H9 (cell line): Measurements from ENCODE around the gene VSX1. TPM values are rescaled to one million over a fixed set of nuclear protein-coding genes. Genes with fewer than 3 reads are reported as not detected.

ENCODE experiments used
- DNase-seq: peaks from one replicate; pipeline ENCODE4 v3.0.0-alpha.2; 2017
- H2AFZ ChIP-seq: one replicate; pipeline ENCODE4 v1.6.1; 2013; ENCODE audit warnings: mild to moderate bottlenecking, low read length, control low read depth, moderate library complexity
- H2AK5ac ChIP-seq: 2 replicates; pipeline ENCODE4 v1.6.1; 2013; ENCODE audit warnings: low read length, control low read depth, mixed read lengths; ENCODE audit not compliant: insufficient read length
- H2BK120ac ChIP-seq: one replicate; pipeline ENCODE4 v1.6.1; 2013; ENCODE audit warnings: low read depth, mild to moderate bottlenecking, low read length, control low read depth, inconsistent platforms; ENCODE audit not compliant: poor library complexity, severe bottlenecking
- H2BK12ac ChIP-seq: 2 replicates; pipeline ENCODE4 v1.6.1; 2013; ENCODE audit warnings: low read length, control low read depth, mixed read lengths, low read depth; ENCODE audit not compliant: insufficient read length
- H2BK15ac ChIP-seq: 2 replicates; pipeline ENCODE4 v1.6.1; 2013; ENCODE audit warnings: low read depth, low read length, control low read depth
- H2BK20ac ChIP-seq: one replicate; pipeline ENCODE4 v1.6.1; 2013; ENCODE audit warnings: low read depth, mild to moderate bottlenecking, low read length, control low read depth, inconsistent platforms; ENCODE audit not compliant: poor library complexity, severe bottlenecking
- H2BK5ac ChIP-seq: 2 replicates; pipeline ENCODE4 v1.6.1; 2013; ENCODE audit warnings: low read length, control low read depth, mixed read lengths; ENCODE audit not compliant: insufficient read length
- H3K14ac ChIP-seq: 2 replicates; pipeline ENCODE4 v1.6.1; 2013; ENCODE audit warnings: low read length, control low read depth; ENCODE audit not compliant: insufficient read depth
- H3K18ac ChIP-seq: 2 replicates; pipeline ENCODE4 v1.6.1; 2013; ENCODE audit warnings: low read depth, mild to moderate bottlenecking, mixed read lengths, low read length, control low read depth; ENCODE audit not compliant: insufficient read length
- H3K23ac ChIP-seq: 2 replicates; pipeline ENCODE4 v1.6.1; 2013; ENCODE audit warnings: low read length, control low read depth, mixed read lengths, low read depth; ENCODE audit not compliant: insufficient read length
- H3K23me2 ChIP-seq: 2 replicates; pipeline ENCODE4 v1.6.1; 2013; ENCODE audit warnings: low read depth, mild to moderate bottlenecking, mixed read lengths, low read length, control low read depth; ENCODE audit not compliant: insufficient read length, poor library complexity, severe bottlenecking
- H3K27ac ChIP-seq: 2 replicates; pipeline ENCODE4 v1.5.1; 2013; ENCODE audit warnings: low read length, control low read depth, mixed read lengths, low read depth; ENCODE audit not compliant: insufficient read length
- H3K27me3 ChIP-seq: 2 replicates; pipeline ENCODE4 v1.6.1; 2013; ENCODE audit warnings: low read length, control low read depth, inconsistent platforms; ENCODE audit not compliant: insufficient read depth
- H3K4ac ChIP-seq: 2 replicates; pipeline ENCODE4 v1.6.1; 2013; ENCODE audit warnings: low read depth, mild to moderate bottlenecking, control low read depth, inconsistent platforms, low read length, moderate library complexity
- H3K4me1 ChIP-seq: 2 replicates; pipeline ENCODE4 v1.6.1; 2013; ENCODE audit warnings: low read length, control low read depth, inconsistent platforms; ENCODE audit not compliant: insufficient read depth
- H3K4me2 ChIP-seq: 2 replicates; pipeline ENCODE4 v1.6.1; 2013; ENCODE audit warnings: low read length, control low read depth, mixed read lengths; ENCODE audit not compliant: insufficient read length, insufficient read depth
- H3K56ac ChIP-seq: 2 replicates; pipeline ENCODE4 v1.6.1; 2013; ENCODE audit warnings: low read depth, mild to moderate bottlenecking, mixed read lengths, low read length, control low read depth; ENCODE audit not compliant: insufficient read length
- H3K79me1 ChIP-seq: 2 replicates; pipeline ENCODE4 v1.6.1; 2013; ENCODE audit warnings: low read depth, mild to moderate bottlenecking, moderate library complexity, low read length, control low read depth, inconsistent platforms; ENCODE audit not compliant: insufficient read depth, poor library complexity, severe bottlenecking
- H3K79me2 ChIP-seq: 2 replicates; pipeline ENCODE4 v1.6.1; 2013; ENCODE audit warnings: low read length, control low read depth, inconsistent platforms; ENCODE audit not compliant: insufficient read depth
- H3K9ac ChIP-seq: 2 replicates; pipeline ENCODE4 v1.6.1; 2013; ENCODE audit warnings: low read length, control low read depth, mixed read lengths; ENCODE audit not compliant: insufficient read length; ENCODE audit errors: extremely low read depth
- H3K9me3 ChIP-seq: one replicate; pipeline ENCODE4 v1.6.1; 2013; ENCODE audit warnings: low read depth, low read length, inconsistent platforms; ENCODE audit not compliant: control insufficient read depth
- H3T11ph ChIP-seq: one replicate; pipeline ENCODE4 v1.6.1; 2013; ENCODE audit warnings: mild to moderate bottlenecking, low read length, control low read depth, inconsistent platforms
- H4K20me1 ChIP-seq: one replicate; pipeline ENCODE4 v1.6.1; 2013; ENCODE audit not compliant: control insufficient read depth, insufficient read length, insufficient read depth
- H4K5ac ChIP-seq: 2 replicates; pipeline ENCODE4 v1.6.1; 2013; ENCODE audit warnings: low read depth, mild to moderate bottlenecking, mixed read lengths, low read length, control low read depth; ENCODE audit not compliant: insufficient read length
- H4K8ac ChIP-seq: replicated peaks from 2 replicates; pipeline ENCODE4 v1.6.1; 2013; ENCODE audit warnings: low read length, control low read depth, mixed read lengths, low read depth; ENCODE audit not compliant: insufficient read length
- H4K91ac ChIP-seq: 2 replicates; pipeline ENCODE4 v1.6.1; 2013; ENCODE audit warnings: low read depth, mild to moderate bottlenecking, moderate library complexity, mixed read lengths, low read length, control low read depth; ENCODE audit not compliant: insufficient read length
- H3K27ac Mint-ChIP-seq, 3 experiments: 2 replicates in 2 of 3; 3 replicates in 1 of 3; pipeline ENCODE4 v1.8.0; 2020 to 2021; ENCODE audit warnings: mixed read lengths in 3 of 3, mild to moderate bottlenecking in 1 of 3, moderate library complexity in 1 of 3
- H3K27me3 Mint-ChIP-seq: 2 replicates; pipeline ENCODE4 v1.8.0; 2021; ENCODE audit warnings: low read depth, mild to moderate bottlenecking, moderate library complexity, mixed read lengths
- H3K36me3 Mint-ChIP-seq, 3 experiments: 2 replicates in 2 of 3; 3 replicates in 1 of 3; pipeline ENCODE4 v1.8.0; 2020 to 2021; ENCODE audit warnings: low read depth in 3 of 3, mixed read lengths in 3 of 3; ENCODE audit not compliant: insufficient read depth in 1 of 3
- H3K4me1 Mint-ChIP-seq, 2 experiments: 2 replicates each; pipeline ENCODE4 v1.8.0; 2020; ENCODE audit warnings: mixed read lengths in 2 of 2
- H3K4me3 Mint-ChIP-seq, 2 experiments: 2 replicates in 1 of 2; 3 replicates in 1 of 2; pipeline ENCODE4 v1.8.0; 2020 to 2021; ENCODE audit warnings: mild to moderate bottlenecking in 2 of 2, mixed read lengths in 2 of 2, moderate library complexity in 1 of 2
- H3K9me3 Mint-ChIP-seq, 2 experiments: 2 replicates in 1 of 2; 3 replicates in 1 of 2; pipeline ENCODE4 v1.8.0; 2020; ENCODE audit warnings: mild to moderate bottlenecking in 2 of 2, mixed read lengths in 2 of 2, moderate library complexity in 1 of 2
- WGBS: extraction: QIAGEN DNeasy Blood & Tissue Kit; methylation state at CpG from one replicate; pipeline ENCODE4 v1.1.7; 2013; ENCODE audit warnings: missing lambda C conversion rate, low lambda C conversion rate, mixed read lengths; ENCODE audit not compliant: insufficient read length; ENCODE audit errors: extremely low coverage; 5-methylcytosine and 5-hydroxymethylcytosine counted together
- total RNA-seq: library from RNA; stranded (reverse); gene quantifications from 2 replicates; pipeline ENCODE4 v1.2.1, GENCODE V29; 2021
- TF ChIP-seq, protein P1 (sequence below): fragments of 200-600 bp; sonication (generic); conservative IDR thresholded peaks from 3 replicates; pipeline ENCODE4 v1.8.0; 2021; ENCODE audit warnings: antibody characterized with exemption, mild to moderate bottlenecking

Gene VSX1
- total RNA-seq, 1 experiment from 2014 or later, result not detected

GRCh38 chr20:25050501-25051350 lies 31.2 kb downstream of the VSX1 start:
- no peak overlapping the region for H2BK20ac ChIP-seq
- no peak overlapping the region; the same call in 1 of the 2 replicates for H3K14ac ChIP-seq
- Mint-ChIP-seq H3K4me3 (no peak overlapping the region), H3K36me3 (no peaks in the 10 kb centered on the region), H3K4me1 (peaks cover 10% of the 10 kb centered on the region in 2 experiments; a peak in 3 of 4 replicates), H3K27ac (no peak overlapping the region), H3K9me3 (no peaks in the 10 kb centered on the region), H3K27me3 (peaks cover 50% of the 10 kb centered on the region)
- no peaks in the 10 kb centered on the region for H3K79me1 ChIP-seq
- H2BK5ac ChIP-seq, result no peak overlapping the region
- H3K27me3 ChIP-seq, result peaks cover 5% of the 10 kb centered on the region; the same call in 1 of the 2 replicates
- H3K9ac ChIP-seq, result no peak overlapping the region
- H3K23ac ChIP-seq, result no peak overlapping the region
- no peak overlapping the region for H2BK12ac ChIP-seq
- H4K8ac ChIP-seq, result no peak overlapping the region
- no peaks in the 10 kb centered on the region for H3K23me2 ChIP-seq
- H3K9me3 ChIP-seq, result no peaks in the 10 kb centered on the region
- no peak overlapping the region for H4K5ac ChIP-seq
- no peak overlapping the region for H3K27ac ChIP-seq
- no peak overlapping the region for H2BK120ac ChIP-seq
- H4K20me1 ChIP-seq, result no peaks in the 10 kb centered on the region
- DNase-seq, result no peak
- no peak overlapping the region for H3K4me2 ChIP-seq
- TF ChIP-seq, protein P1, sequence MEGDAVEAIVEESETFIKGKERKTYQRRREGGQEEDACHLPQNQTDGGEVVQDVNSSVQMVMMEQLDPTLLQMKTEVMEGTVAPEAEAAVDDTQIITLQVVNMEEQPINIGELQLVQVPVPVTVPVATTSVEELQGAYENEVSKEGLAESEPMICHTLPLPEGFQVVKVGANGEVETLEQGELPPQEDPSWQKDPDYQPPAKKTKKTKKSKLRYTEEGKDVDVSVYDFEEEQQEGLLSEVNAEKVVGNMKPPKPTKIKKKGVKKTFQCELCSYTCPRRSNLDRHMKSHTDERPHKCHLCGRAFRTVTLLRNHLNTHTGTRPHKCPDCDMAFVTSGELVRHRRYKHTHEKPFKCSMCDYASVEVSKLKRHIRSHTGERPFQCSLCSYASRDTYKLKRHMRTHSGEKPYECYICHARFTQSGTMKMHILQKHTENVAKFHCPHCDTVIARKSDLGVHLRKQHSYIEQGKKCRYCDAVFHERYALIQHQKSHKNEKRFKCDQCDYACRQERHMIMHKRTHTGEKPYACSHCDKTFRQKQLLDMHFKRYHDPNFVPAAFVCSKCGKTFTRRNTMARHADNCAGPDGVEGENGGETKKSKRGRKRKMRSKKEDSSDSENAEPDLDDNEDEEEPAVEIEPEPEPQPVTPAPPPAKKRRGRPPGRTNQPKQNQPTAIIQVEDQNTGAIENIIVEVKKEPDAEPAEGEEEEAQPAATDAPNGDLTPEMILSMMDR, result no peak
- H3K18ac ChIP-seq, result no peak overlapping the region
- no peak overlapping the region for H2AFZ ChIP-seq
- no peak overlapping the region for H2AK5ac ChIP-seq
- no peak overlapping the region for H4K91ac ChIP-seq
- H3T11ph ChIP-seq, result no peak overlapping the region
- no peak overlapping the region for H3K56ac ChIP-seq
- H3K4me1 ChIP-seq, result no peaks in the 10 kb centered on the region
- H2BK15ac ChIP-seq, result no peak overlapping the region
- H3K79me2 ChIP-seq, result no peaks in the 10 kb centered on the region
- no peak overlapping the region for H3K4ac ChIP-seq
- no CpG with 5 or more reads among the region's 17 CpGs for WGBS
